SU-DHL-6 (cell line): ENCODE data around the gene PHF23.

Source experiments
- EZH2phosphoT487 ChIP-seq: fragments of 200-600 bp; sonication (generic), shearing (Covaris generic); conservative IDR thresholded peaks from 2 replicates; pipeline ENCODE4 v1.6.1; 2018; ENCODE audit warnings: mild to moderate bottlenecking, antibody characterized with exemption, low read length, moderate library complexity, mixed read lengths
- TF ChIP-seq, protein P1 (sequence below): fragments of 200-600 bp; sonication (generic); IDR thresholded peaks from one replicate; pipeline ENCODE4 v1.5.1; 2017; ENCODE audit warnings: antibody characterized with exemption, mild to moderate bottlenecking, low read length, moderate library complexity; ENCODE audit not compliant: insufficient read depth, poor library complexity, severe bottlenecking

DNA sequence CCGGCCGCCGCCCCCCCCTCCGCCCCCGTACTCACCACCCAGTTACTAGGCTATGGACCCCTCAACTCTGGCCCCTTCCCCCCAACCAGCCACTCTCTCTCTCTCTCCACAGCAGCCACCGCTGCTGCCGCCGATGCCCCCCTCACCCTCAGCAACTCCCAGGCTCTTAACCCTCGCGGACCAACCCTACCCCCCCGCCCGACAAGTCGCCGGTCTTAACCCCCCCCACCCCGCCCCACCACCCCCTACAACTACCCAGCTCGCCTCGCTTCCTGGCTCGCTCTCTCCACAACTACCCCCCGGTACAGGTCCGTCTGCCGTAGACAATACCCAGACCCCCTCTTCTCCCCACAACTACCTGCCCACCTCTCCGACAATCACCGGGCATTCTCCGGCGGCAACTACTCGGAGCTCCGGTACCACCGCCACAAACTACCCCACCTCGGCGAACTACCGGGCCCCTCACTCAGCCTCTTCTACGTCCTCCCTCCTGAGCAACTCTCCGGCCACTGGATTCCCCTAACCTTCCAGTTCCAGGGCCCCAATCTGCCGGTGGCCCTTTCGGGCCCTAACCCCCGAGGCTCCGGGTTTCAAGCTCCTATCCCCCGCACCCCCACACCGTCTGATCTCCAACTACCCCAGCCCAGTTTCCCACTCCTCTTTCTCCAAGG lies 702 bp downstream of the PHF23 start:
- TF ChIP-seq, protein P1, sequence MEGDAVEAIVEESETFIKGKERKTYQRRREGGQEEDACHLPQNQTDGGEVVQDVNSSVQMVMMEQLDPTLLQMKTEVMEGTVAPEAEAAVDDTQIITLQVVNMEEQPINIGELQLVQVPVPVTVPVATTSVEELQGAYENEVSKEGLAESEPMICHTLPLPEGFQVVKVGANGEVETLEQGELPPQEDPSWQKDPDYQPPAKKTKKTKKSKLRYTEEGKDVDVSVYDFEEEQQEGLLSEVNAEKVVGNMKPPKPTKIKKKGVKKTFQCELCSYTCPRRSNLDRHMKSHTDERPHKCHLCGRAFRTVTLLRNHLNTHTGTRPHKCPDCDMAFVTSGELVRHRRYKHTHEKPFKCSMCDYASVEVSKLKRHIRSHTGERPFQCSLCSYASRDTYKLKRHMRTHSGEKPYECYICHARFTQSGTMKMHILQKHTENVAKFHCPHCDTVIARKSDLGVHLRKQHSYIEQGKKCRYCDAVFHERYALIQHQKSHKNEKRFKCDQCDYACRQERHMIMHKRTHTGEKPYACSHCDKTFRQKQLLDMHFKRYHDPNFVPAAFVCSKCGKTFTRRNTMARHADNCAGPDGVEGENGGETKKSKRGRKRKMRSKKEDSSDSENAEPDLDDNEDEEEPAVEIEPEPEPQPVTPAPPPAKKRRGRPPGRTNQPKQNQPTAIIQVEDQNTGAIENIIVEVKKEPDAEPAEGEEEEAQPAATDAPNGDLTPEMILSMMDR, result no peak
- no peak for TF ChIP-seq EZH2phosphoT487
